OCI-LY1 (cell line): Measurements from ENCODE around the gene MGAT4C.

ENCODE experiments used
- H2AFZ ChIP-seq: fragments of 200-600 bp; sonication (generic), shearing (Covaris generic); 2 replicates; pipeline ENCODE4 v1.6.0; 2014; ENCODE audit warnings: antibody characterized with exemption, mild to moderate bottlenecking, low read length
- H3F3A ChIP-seq: fragments of 200-600 bp; sonication (generic), shearing (Covaris generic); 2 replicates; pipeline ENCODE4 v1.6.0; 2014; ENCODE audit warnings: mild to moderate bottlenecking, antibody characterized with exemption, low read length, moderate library complexity; ENCODE audit not compliant: insufficient read depth
- H3K27ac ChIP-seq: fragments of 200-600 bp; sonication (generic); 2 replicates; pipeline ENCODE4 v1.5.1; 2014; ENCODE audit warnings: low read length, mixed run types, mild to moderate bottlenecking, low read depth; ENCODE audit not compliant: poor library complexity, severe bottlenecking
- H3K27me3 ChIP-seq: fragments of 200-600 bp; sonication (generic); 2 replicates; pipeline ENCODE4 v1.6.0; 2014; ENCODE audit warnings: antibody characterized with exemption, mild to moderate bottlenecking, low read length, moderate library complexity; ENCODE audit not compliant: insufficient read depth
- H3K36me3 ChIP-seq: fragments of 200-600 bp; sonication (generic); 2 replicates; pipeline ENCODE4 v1.6.1; 2014; ENCODE audit warnings: mild to moderate bottlenecking, antibody characterized with exemption, low read length, moderate library complexity, mixed read lengths; ENCODE audit not compliant: insufficient read depth
- H3K4me1 ChIP-seq: fragments of 200-600 bp; sonication (generic); 2 replicates; pipeline ENCODE4 v1.5.1; 2014; ENCODE audit warnings: mild to moderate bottlenecking, low read length, moderate library complexity; ENCODE audit not compliant: insufficient read depth, severe bottlenecking
- H3K4me2 ChIP-seq: fragments of 200-600 bp; sonication (generic), shearing (Covaris generic); 2 replicates; pipeline ENCODE4 v1.6.1; 2014; ENCODE audit warnings: low read length
- H3K4me3 ChIP-seq: fragments of 200-600 bp; sonication (generic); 2 replicates; pipeline ENCODE4 v1.5.1; 2014; ENCODE audit warnings: low read length, low read depth, mild to moderate bottlenecking, mixed read lengths; ENCODE audit not compliant: poor library complexity, severe bottlenecking
- H3K79me2 ChIP-seq: fragments of 200-600 bp; shearing (Covaris generic); 2 replicates; pipeline ENCODE4 v1.6.1; 2016; ENCODE audit warnings: mixed run types, low read length, mixed read lengths; ENCODE audit not compliant: insufficient read depth
- H3K9ac ChIP-seq: fragments of 200-600 bp; sonication (generic), shearing (Covaris generic); 2 replicates; pipeline ENCODE4 v1.6.1; 2014; ENCODE audit warnings: mild to moderate bottlenecking, low read length, mixed read lengths
- H3K9me2 ChIP-seq: fragments of 200-600 bp; sonication (generic), shearing (Covaris generic); 2 replicates; pipeline ENCODE4 v1.6.1; 2014; ENCODE audit warnings: low read depth, mild to moderate bottlenecking, low read length, mixed read lengths
- H3K9me3 ChIP-seq: fragments of 200-600 bp; shearing (Covaris generic); 2 replicates; pipeline ENCODE4 v1.6.1; 2014; ENCODE audit warnings: low read length, mixed read lengths
- H4K20me1 ChIP-seq: fragments of 200-600 bp; sonication (generic), shearing (Covaris generic); 2 replicates; pipeline ENCODE4 v1.6.0; 2016; ENCODE audit warnings: mild to moderate bottlenecking, low read length; ENCODE audit not compliant: insufficient read depth
- EZH2 ChIP-seq: fragments of 200-600 bp; sonication (generic), shearing (Covaris generic); IDR thresholded peaks from 2 replicates; pipeline ENCODE4 v1.8.0; 2017; ENCODE audit warnings: borderline replicate concordance, mixed run types, mild to moderate bottlenecking, antibody characterized with exemption, low read length, moderate library complexity, mixed read lengths
- TF ChIP-seq, protein P1 (sequence below): fragments of 200-600 bp; sonication (generic), shearing (Covaris generic); IDR thresholded peaks from 2 replicates; pipeline ENCODE4 v1.5.1; 2017; ENCODE audit warnings: mild to moderate bottlenecking, antibody characterized with exemption, low read length, moderate library complexity, mixed read lengths

Gene MGAT4C

DNA sequence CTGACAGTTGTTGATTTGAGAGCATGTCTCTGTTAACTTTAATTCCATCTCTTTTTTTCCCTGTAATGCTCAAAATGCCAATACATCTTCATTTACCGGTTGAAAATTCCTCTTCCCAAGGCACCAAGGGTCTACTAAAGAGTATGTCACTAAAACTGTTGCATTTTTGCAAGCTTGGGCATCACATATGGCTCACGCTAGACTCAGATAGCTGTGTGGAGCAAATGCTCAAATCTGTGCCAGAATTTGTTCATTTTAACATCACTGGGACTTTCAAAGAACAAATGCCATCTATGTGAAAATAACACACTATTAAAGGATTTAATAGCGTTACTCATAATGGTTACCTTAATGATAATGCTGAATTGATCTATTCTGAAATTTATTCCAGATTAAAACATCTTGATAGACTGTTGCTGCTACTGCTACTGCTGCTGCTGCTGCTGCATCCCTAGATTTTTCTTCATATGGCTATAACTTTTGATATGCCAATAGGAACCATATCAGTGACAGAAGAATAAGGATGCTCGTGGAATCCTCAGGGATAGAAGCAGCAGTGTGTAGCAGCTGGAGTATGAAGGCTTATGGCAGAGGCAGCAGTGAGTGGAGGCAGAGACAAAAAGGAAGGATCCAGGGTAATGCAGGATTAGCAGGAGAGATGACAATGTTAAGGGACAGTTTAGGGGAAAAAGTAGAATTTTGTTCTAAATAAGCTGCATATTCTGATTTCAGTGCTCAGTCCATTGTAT lies 57.3 kb downstream of the MGAT4C start:
- Histone ChIP-seq H3K9me3 (no peaks in the 10 kb centered on the region), H3K79me2 (no peaks in the 10 kb centered on the region), H3K4me1 (no peaks in the 10 kb centered on the region), H3K4me3 (no peak overlapping the region), H3K27ac (no peak overlapping the region), H3K9ac (no peak overlapping the region), H3K36me3 (no peaks in the 10 kb centered on the region), H3F3A (no peaks in the 10 kb centered on the region), H4K20me1 (no peaks in the 10 kb centered on the region), H3K9me2 (no peaks in the 10 kb centered on the region), H3K4me2 (no peak overlapping the region), H2AFZ (no peak overlapping the region), H3K27me3 (no peaks in the 10 kb centered on the region)
- TF ChIP-seq, protein P1, sequence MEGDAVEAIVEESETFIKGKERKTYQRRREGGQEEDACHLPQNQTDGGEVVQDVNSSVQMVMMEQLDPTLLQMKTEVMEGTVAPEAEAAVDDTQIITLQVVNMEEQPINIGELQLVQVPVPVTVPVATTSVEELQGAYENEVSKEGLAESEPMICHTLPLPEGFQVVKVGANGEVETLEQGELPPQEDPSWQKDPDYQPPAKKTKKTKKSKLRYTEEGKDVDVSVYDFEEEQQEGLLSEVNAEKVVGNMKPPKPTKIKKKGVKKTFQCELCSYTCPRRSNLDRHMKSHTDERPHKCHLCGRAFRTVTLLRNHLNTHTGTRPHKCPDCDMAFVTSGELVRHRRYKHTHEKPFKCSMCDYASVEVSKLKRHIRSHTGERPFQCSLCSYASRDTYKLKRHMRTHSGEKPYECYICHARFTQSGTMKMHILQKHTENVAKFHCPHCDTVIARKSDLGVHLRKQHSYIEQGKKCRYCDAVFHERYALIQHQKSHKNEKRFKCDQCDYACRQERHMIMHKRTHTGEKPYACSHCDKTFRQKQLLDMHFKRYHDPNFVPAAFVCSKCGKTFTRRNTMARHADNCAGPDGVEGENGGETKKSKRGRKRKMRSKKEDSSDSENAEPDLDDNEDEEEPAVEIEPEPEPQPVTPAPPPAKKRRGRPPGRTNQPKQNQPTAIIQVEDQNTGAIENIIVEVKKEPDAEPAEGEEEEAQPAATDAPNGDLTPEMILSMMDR = no peak
- no peak for TF ChIP-seq EZH2

GRCh38 chr12:86196465-86196864 lies 59.7 kb downstream of the MGAT4C start:
- Histone ChIP-seq H3K9me3 (no peaks in the 10 kb centered on the region), H3K27ac (no peak overlapping the region), H3K79me2 (no peaks in the 10 kb centered on the region)

DNA sequence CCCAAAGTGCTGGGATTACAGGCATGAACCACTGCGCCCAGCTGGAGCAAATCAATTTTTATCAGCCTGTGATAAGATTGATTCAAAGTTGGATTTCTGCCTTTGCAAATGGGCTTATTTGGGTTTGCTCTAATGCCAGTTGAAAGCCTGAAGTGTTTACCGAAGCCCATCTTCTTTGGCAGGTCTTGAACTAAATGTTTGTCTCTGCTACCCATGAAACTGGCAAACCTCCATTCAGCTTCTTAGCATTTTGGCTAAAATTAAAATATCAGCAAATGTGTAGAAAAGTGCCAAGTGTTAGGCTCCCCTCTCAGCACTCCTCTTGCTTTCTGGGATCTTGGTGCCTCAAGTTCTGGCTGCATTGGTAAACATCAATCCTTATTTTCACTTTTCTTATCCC lies 61.5 kb downstream of the MGAT4C start:
- Histone ChIP-seq H3K79me2 (no peaks in the 10 kb centered on the region), H3K9me2 (no peaks in the 10 kb centered on the region), H3K27ac (no peak overlapping the region), H4K20me1 (no peaks in the 10 kb centered on the region), H3K9me3 (no peaks in the 10 kb centered on the region), H3K4me1 (no peaks in the 10 kb centered on the region), H3K4me3 (no peak overlapping the region), H3K9ac (no peak overlapping the region), H3K4me2 (no peak overlapping the region), H3K36me3 (no peaks in the 10 kb centered on the region), H3K27me3 (no peaks in the 10 kb centered on the region), H3F3A (no peaks in the 10 kb centered on the region), H2AFZ (no peak overlapping the region)
- TF ChIP-seq, protein P1 = no peak
- no peak for TF ChIP-seq EZH2

More at GRCh38 chr12:86196465-86196864, 59.7 kb downstream of the MGAT4C start:
- no peak overlapping the region for H3K4me3 ChIP-seq
- no peaks in the 10 kb centered on the region for H3K4me1 ChIP-seq
- TF ChIP-seq, protein P1 = no peak
- TF ChIP-seq EZH2 = no peak
- H4K20me1 ChIP-seq = no peaks in the 10 kb centered on the region
- H3F3A ChIP-seq = no peaks in the 10 kb centered on the region
- no peak overlapping the region for H3K4me2 ChIP-seq
- no peak overlapping the region for H3K9ac ChIP-seq
- H3K27me3 ChIP-seq = no peaks in the 10 kb centered on the region
- no peaks in the 10 kb centered on the region for H3K36me3 ChIP-seq
- H3K9me2 ChIP-seq = no peaks in the 10 kb centered on the region
- H2AFZ ChIP-seq = no peak overlapping the region
